NCI-H1417 treated with DMSO at 0.1 percent for 48 hours (cell line): ENCODE data around the gene SPDEF.

ENCODE experiments used
- DNase-seq: peaks from one replicate; lab custom pipeline; 2025; lab: John Stamatoyannopoulos, UW

SPDEF gene

GRCh38 chr6:34527751-34528670 lies 28.1 kb downstream of the SPDEF start:
- DNase-seq, result no peak

- DNase-seq, result peak; percentile 29
These were observed 29.0 kb downstream of the SPDEF start for GRCh38 chr6:34526992-34527728.

GRCh38 chr6:34526241-34526972 lies 29.7 kb downstream of the SPDEF start:
- DNase-seq, result no peak

- DNase-seq, result no peak
These were observed 30.5 kb downstream of the SPDEF start for GRCh38 chr6:34525431-34526175.

- no peak for DNase-seq
These were observed 31.2 kb downstream of the SPDEF start for GRCh38 chr6:34524971-34525370.

- DNase-seq, result no peak
These were observed 31.6 kb downstream of the SPDEF start for GRCh38 chr6:34524499-34524898.

- no peak for DNase-seq
These were observed 32.5 kb downstream of the SPDEF start for GRCh38 chr6:34523441-34524206.

GRCh38 chr6:34522761-34523160 lies 33.4 kb downstream of the SPDEF start:
- DNase-seq, result no peak

- DNase-seq, result no peak
These were observed 34.5 kb downstream of the SPDEF start for GRCh38 chr6:34521463-34522285.

GRCh38 chr6:34520645-34521462 lies 35.3 kb downstream of the SPDEF start:
- no peak for DNase-seq

GRCh38 chr6:34519971-34520644 lies 36.0 kb downstream of the SPDEF start:
- no peak for DNase-seq

- DNase-seq, result no peak
These were observed 37.3 kb downstream of the SPDEF start for GRCh38 chr6:34518669-34519365.

GRCh38 chr6:34517966-34518365 lies 38.2 kb downstream of the SPDEF start:
- DNase-seq, result no peak

- DNase-seq, result no peak
These were observed 38.7 kb downstream of the SPDEF start for GRCh38 chr6:34517461-34517881.

- DNase-seq, result no peak
These were observed 39.5 kb downstream of the SPDEF start for GRCh38 chr6:34516391-34517324.

GRCh38 chr6:34515473-34516387 lies 40.4 kb downstream of the SPDEF start:
- DNase-seq, result no peak
